Activated naive CD8-positive, alpha-beta T cell treated with anti-CD3 and anti-CD28 coated beads, Interleukin-2, amount 50 U/mL, for 24 hours (primary cell): ENCODE results near the gene DNAJB9.

Source experiments
- ATAC-seq: fragments of 150-1000 bp; cut with Tn5 transposase; one replicate; pipeline ENCODE4 v1.10.0; 2021
- DNase-seq: peaks from one replicate; pipeline ENCODE4 v3.0.0; 2021
- H3K27ac Mint-ChIP-seq: one replicate; pipeline ENCODE4 v1.8.0; 2021; ENCODE audit warnings: mild to moderate bottlenecking, mixed read lengths
- H3K27me3 Mint-ChIP-seq: one replicate; pipeline ENCODE4 v1.8.0; 2021; ENCODE audit warnings: mixed read lengths
- H3K36me3 Mint-ChIP-seq: one replicate; pipeline ENCODE4 v1.8.0; 2021; ENCODE audit warnings: low read depth, mixed read lengths
- H3K4me1 Mint-ChIP-seq: one replicate; pipeline ENCODE4 v1.8.0; 2021; ENCODE audit warnings: mixed read lengths
- H3K4me3 Mint-ChIP-seq: one replicate; pipeline ENCODE4 v1.8.0; 2021; ENCODE audit warnings: mild to moderate bottlenecking, moderate library complexity, mixed read lengths
- H3K9me3 Mint-ChIP-seq: one replicate; pipeline ENCODE4 v1.8.0; 2021; ENCODE audit warnings: mixed read lengths

The DNAJB9 gene

GRCh38 chr7:108581655-108582491, 12.2 kb downstream of the DNAJB9 start:
- ATAC-seq, result no peak
- peaks cover 19% of the 10 kb centered on the region for H3K36me3 Mint-ChIP-seq
- H3K4me1 Mint-ChIP-seq, result peaks cover under 1% of the 10 kb centered on the region
- DNase-seq, result no peak
- H3K27ac Mint-ChIP-seq, result no peak overlapping the region
- peaks cover 2% of the 10 kb centered on the region for H3K27me3 Mint-ChIP-seq
- H3K9me3 Mint-ChIP-seq, result no peaks in the 10 kb centered on the region
- no peak overlapping the region for H3K4me3 Mint-ChIP-seq

- ATAC-seq (no peak), DNase-seq (no peak)
- no peak overlapping the region for H3K4me3 Mint-ChIP-seq
- H3K27me3 Mint-ChIP-seq, result peaks cover 2% of the 10 kb centered on the region
- no peaks in the 10 kb centered on the region for H3K9me3 Mint-ChIP-seq
- H3K36me3 Mint-ChIP-seq, result peaks cover 6% of the 10 kb centered on the region
- no peak overlapping the region for H3K27ac Mint-ChIP-seq
- no peaks in the 10 kb centered on the region for H3K4me1 Mint-ChIP-seq
Observed at GRCh38 chr7:108584211-108584610, 14.5 kb downstream of the DNAJB9 start.

GRCh38 chr7:108585843-108586242, 16.2 kb downstream of the DNAJB9 start:
- no peaks in the 10 kb centered on the region for H3K4me1 Mint-ChIP-seq
- peaks cover under 1% of the 10 kb centered on the region for H3K36me3 Mint-ChIP-seq
- ATAC-seq (no peak), DNase-seq (no peak)
- H3K4me3 Mint-ChIP-seq, result no peak overlapping the region
- H3K9me3 Mint-ChIP-seq, result no peaks in the 10 kb centered on the region
- H3K27me3 Mint-ChIP-seq, result peaks cover 2% of the 10 kb centered on the region
- H3K27ac Mint-ChIP-seq, result no peak overlapping the region

- Mint-ChIP-seq H3K4me1 (no peaks in the 10 kb centered on the region), H3K27ac (no peak overlapping the region), H3K27me3 (peaks cover 2% of the 10 kb centered on the region), H3K36me3 (no peaks in the 10 kb centered on the region), H3K4me3 (no peak overlapping the region), H3K9me3 (no peaks in the 10 kb centered on the region)
- DNase-seq (no peak), ATAC-seq (no peak)
Observed at GRCh38 chr7:108586274-108586710, 16.6 kb downstream of the DNAJB9 start.

- Mint-ChIP-seq H3K4me1 (no peaks in the 10 kb centered on the region), H3K27me3 (peaks cover 2% of the 10 kb centered on the region), H3K4me3 (no peak overlapping the region), H3K9me3 (no peaks in the 10 kb centered on the region), H3K36me3 (no peaks in the 10 kb centered on the region), H3K27ac (no peak overlapping the region)
- ATAC-seq (no peak), DNase-seq (no peak)
Observed at GRCh38 chr7:108589199-108589598, 19.5 kb downstream of the DNAJB9 start.

GRCh38 chr7:108589874-108590273, 20.2 kb downstream of the DNAJB9 start:
- DNase-seq, result no peak
- no peak overlapping the region for H3K4me3 Mint-ChIP-seq
- ATAC-seq, result no peak
- peaks cover 2% of the 10 kb centered on the region for H3K27me3 Mint-ChIP-seq
- no peaks in the 10 kb centered on the region for H3K4me1 Mint-ChIP-seq
- H3K36me3 Mint-ChIP-seq, result no peaks in the 10 kb centered on the region
- H3K27ac Mint-ChIP-seq, result no peak overlapping the region
- H3K9me3 Mint-ChIP-seq, result no peaks in the 10 kb centered on the region

GRCh38 chr7:108590606-108591005, 20.9 kb downstream of the DNAJB9 start:
- DNase-seq (no peak), ATAC-seq (no peak)
- no peaks in the 10 kb centered on the region for H3K4me1 Mint-ChIP-seq
- H3K36me3 Mint-ChIP-seq, result no peaks in the 10 kb centered on the region
- no peak overlapping the region for H3K4me3 Mint-ChIP-seq
- no peaks in the 10 kb centered on the region for H3K9me3 Mint-ChIP-seq
- H3K27ac Mint-ChIP-seq, result no peak overlapping the region
- H3K27me3 Mint-ChIP-seq, result peaks cover 2% of the 10 kb centered on the region

GRCh38 chr7:108592646-108593201, 23.1 kb downstream of the DNAJB9 start:
- no peaks in the 10 kb centered on the region for H3K9me3 Mint-ChIP-seq

GRCh38 chr7:108596560-108596959, 26.9 kb downstream of the DNAJB9 start:
- H3K4me3 Mint-ChIP-seq, result no peak overlapping the region
- H3K36me3 Mint-ChIP-seq, result no peaks in the 10 kb centered on the region
- no peak overlapping the region for H3K27ac Mint-ChIP-seq
- ATAC-seq (no peak), DNase-seq (no peak)
- no peaks in the 10 kb centered on the region for H3K4me1 Mint-ChIP-seq
- H3K9me3 Mint-ChIP-seq, result no peaks in the 10 kb centered on the region
- H3K27me3 Mint-ChIP-seq, result peaks cover 9% of the 10 kb centered on the region

More at GRCh38 chr7:108592646-108593201, 23.1 kb downstream of the DNAJB9 start:
- Mint-ChIP-seq H3K27me3 (no peaks in the 10 kb centered on the region), H3K4me1 (no peaks in the 10 kb centered on the region), H3K4me3 (no peak overlapping the region), H3K36me3 (no peaks in the 10 kb centered on the region), H3K27ac (no peak overlapping the region)
- DNase-seq, result no peak
- ATAC-seq, result no peak

- H3K9me3 Mint-ChIP-seq, result no peaks in the 10 kb centered on the region
Observed at GRCh38 chr7:108598153-108598552, 28.5 kb downstream of the DNAJB9 start.

GRCh38 chr7:108598914-108599580, 29.4 kb downstream of the DNAJB9 start:
- peaks cover 10% of the 10 kb centered on the region for H3K27me3 Mint-ChIP-seq
- H3K4me3 Mint-ChIP-seq, result no peak overlapping the region
- H3K27ac Mint-ChIP-seq, result no peak overlapping the region
- H3K4me1 Mint-ChIP-seq, result no peaks in the 10 kb centered on the region
- DNase-seq (no peak), ATAC-seq (no peak)
- no peaks in the 10 kb centered on the region for H3K36me3 Mint-ChIP-seq
- no peaks in the 10 kb centered on the region for H3K9me3 Mint-ChIP-seq

More at GRCh38 chr7:108598153-108598552, 28.5 kb downstream of the DNAJB9 start:
- H3K27me3 Mint-ChIP-seq, result peaks cover 10% of the 10 kb centered on the region
- H3K27ac Mint-ChIP-seq, result no peak overlapping the region
- H3K4me1 Mint-ChIP-seq, result no peaks in the 10 kb centered on the region
- no peak for ATAC-seq
- no peaks in the 10 kb centered on the region for H3K36me3 Mint-ChIP-seq
- no peak overlapping the region for H3K4me3 Mint-ChIP-seq
- no peak for DNase-seq

- Mint-ChIP-seq H3K4me1 (peaks cover under 1% of the 10 kb centered on the region), H3K9me3 (no peaks in the 10 kb centered on the region), H3K36me3 (no peaks in the 10 kb centered on the region), H3K27me3 (peaks cover 10% of the 10 kb centered on the region), H3K27ac (no peak overlapping the region), H3K4me3 (no peak overlapping the region)
- DNase-seq (no peak), ATAC-seq (no peak)
Observed at GRCh38 chr7:108600399-108600798, 30.7 kb downstream of the DNAJB9 start.

GRCh38 chr7:108603656-108604306, 34.1 kb downstream of the DNAJB9 start:
- ATAC-seq, result no peak

GRCh38 chr7:108604307-108605077, 34.8 kb downstream of the DNAJB9 start:
- DNase-seq, result no peak
- Mint-ChIP-seq H3K9me3 (no peaks in the 10 kb centered on the region), H3K36me3 (no peaks in the 10 kb centered on the region), H3K4me1 (peaks cover 6% of the 10 kb centered on the region), H3K4me3 (no peak overlapping the region), H3K27me3 (peaks cover 8% of the 10 kb centered on the region), H3K27ac (no peak overlapping the region)
- no peak for ATAC-seq

More at GRCh38 chr7:108603656-108604306, 34.1 kb downstream of the DNAJB9 start:
- DNase-seq, result no peak
- Mint-ChIP-seq H3K4me3 (no peak overlapping the region), H3K9me3 (no peaks in the 10 kb centered on the region), H3K4me1 (peaks cover 6% of the 10 kb centered on the region), H3K27ac (no peak overlapping the region), H3K36me3 (no peaks in the 10 kb centered on the region), H3K27me3 (peaks cover 8% of the 10 kb centered on the region)
